Mesenteric fat pad (tissue), 1 donor: ENCODE measurements around the gene LEP. TPM values are rescaled to one million over a fixed set of nuclear protein-coding genes. Genes with fewer than 3 reads are reported as not detected.
"Not testable (repeated sequence)": the region's sequence is repeated elsewhere in the genome, so short reads cannot be mapped to it uniquely, and the experiment has no call there.

ENCODE experiments used
- DNase-seq: peaks from one replicate; pipeline ENCODE4 v3.0.0-alpha.2; 2020; ENCODE audit warnings: low spot score
- total RNA-seq: library from RNA; stranded (reverse); fragmentation: NEBNext Ultra II Directional; extraction: Animal tissue kit (Norgen Biotek cat#: 25700); gene quantifications from one replicate; pipeline ENCODE4 v1.2.1, GENCODE V29; 2021
- donor health status: DM: yes; HTN: yes; CAD: no.

The LEP gene
- total RNA-seq, 1 donor from 2014 or later, result 784 TPM

GRCh38 chr7:128271471-128271941 lies 30.4 kb downstream of the LEP start:
- peak; percentile 87 for DNase-seq

DNA sequence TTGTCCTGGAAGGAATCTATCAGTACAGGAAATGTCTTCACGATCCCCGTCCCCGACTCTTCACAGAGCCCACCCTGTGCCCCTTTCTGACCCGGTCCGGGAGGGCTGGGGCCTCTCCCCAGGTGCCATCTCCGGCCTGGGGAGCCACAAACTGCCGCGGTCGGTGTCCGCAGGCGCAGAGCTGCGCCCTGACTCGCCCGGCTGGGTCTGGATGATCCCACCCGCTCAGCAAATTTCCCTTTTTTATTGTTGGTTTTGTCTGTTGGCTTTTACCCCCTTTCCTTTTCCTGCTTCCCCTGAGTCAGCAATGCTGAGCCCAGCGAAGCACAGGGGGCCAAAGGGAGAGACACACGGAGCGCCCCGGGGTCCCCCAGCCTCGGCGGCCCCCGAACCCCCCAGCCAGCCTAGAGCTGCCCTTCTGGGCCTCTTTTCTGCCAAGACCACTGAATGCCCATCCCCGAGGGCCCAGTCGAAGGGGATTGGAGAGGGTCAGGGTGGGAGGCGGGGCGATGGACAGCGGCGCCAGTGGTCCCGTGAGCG lies 30.9 kb downstream of the LEP start:
- peak; percentile 80 for DNase-seq

GRCh38 chr7:128274246-128274883 lies 33.3 kb downstream of the LEP start:
- DNase-seq, result peak; percentile 68

GRCh38 chr7:128274884-128275603 lies 34.0 kb downstream of the LEP start:
- DNase-seq, result no peak

GRCh38 chr7:128275681-128276080 lies 34.6 kb downstream of the LEP start:
- DNase-seq, result peak; percentile 72

DNA sequence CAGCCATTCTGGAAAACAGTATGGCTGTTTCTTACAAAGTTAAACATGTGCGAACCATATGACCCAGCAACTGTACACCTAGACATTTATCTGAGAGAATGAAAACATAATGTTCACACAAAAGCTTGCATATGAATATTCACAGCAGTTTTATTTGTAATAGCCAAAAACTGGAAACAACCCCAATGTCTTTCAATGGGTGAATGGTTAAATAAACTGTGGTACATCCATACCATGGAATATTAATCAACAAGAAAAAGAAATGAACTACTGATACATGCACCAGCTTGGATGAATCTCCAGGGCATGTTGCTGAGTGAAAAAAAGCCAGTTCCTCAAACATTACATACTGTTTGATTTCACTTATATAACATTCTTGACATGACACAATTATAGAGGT lies 37.3 kb downstream of the LEP start:
- DNase-seq, result no peak

GRCh38 chr7:128279124-128279713 lies 38.1 kb downstream of the LEP start:
- DNase-seq, result no peak

GRCh38 chr7:128280451-128280850 lies 39.4 kb downstream of the LEP start:
- not testable (repeated sequence) for DNase-seq

- DNase-seq, result peak; percentile 53
These were observed 40.7 kb downstream of the LEP start for GRCh38 chr7:128281605-128282380.

DNA sequence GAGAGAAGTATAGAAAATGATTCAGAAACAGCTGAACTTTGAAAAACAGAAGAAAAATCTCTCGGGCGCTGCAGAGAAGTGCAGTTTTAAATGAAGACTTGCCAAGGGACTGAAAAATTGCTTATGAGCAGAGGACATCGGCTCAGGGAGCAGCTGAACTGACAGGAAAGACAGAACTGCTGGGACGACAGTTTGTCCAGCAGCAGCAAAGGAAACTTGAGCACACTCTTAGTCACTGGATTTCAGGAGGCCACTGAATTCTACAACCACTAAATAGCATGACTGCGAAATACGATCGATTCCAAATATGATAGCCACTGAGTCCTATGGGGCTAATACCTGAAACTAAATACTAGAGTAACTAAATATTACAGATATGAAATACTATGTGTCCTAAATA lies 43.0 kb downstream of the LEP start:
- DNase-seq, result no peak

GRCh38 chr7:128287556-128287955 lies 46.5 kb downstream of the LEP start:
- DNase-seq, result no peak

GRCh38 chr7:128298004-128298403 lies 56.9 kb downstream of the LEP start:
- DNase-seq, result not testable (repeated sequence)

DNA sequence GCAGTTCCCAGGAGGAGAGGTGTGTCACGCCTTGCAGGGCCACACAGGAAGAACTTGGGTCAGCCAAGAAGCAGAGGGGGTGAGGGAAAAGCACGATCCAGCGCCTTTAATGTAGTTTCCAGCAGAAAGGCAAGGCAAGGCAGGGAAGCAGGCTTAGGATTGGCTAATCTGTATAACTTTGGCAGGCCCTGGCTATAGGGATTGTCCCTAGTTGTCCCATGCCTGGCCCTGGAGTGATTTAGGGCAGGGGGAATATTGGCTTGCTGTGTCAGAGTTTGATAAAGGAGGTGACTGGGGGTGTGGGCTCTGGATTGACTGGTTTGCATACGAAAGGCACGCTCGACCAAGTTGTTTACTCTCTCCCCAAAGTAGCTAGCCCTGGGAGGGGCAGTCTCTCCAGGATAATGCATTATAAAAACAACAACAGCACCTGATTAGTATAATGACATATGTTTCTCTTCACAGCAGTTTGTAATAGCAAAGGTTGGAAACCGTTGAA lies 58.1 kb downstream of the LEP start:
- no peak for DNase-seq

DNA sequence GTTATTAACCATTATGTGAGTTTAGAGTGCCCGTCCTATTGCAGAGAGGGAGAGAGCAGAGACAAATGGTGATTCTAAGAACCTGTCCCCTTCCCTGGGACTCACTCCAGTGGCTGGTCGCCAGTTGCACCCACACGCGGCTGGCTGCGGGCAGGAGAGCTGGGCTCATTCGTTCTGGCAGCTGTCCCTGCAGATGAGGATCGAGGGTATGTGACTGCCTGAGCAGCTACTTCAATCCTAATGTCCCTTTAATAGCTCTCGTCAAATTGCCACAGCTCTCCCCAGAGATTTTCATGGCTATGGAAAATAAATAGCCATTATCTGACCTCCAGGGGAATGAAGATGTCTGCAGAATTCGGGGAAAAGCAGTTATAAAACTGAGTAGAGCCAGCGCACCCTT lies 61.1 kb downstream of the LEP start:
- no peak for DNase-seq

DNA sequence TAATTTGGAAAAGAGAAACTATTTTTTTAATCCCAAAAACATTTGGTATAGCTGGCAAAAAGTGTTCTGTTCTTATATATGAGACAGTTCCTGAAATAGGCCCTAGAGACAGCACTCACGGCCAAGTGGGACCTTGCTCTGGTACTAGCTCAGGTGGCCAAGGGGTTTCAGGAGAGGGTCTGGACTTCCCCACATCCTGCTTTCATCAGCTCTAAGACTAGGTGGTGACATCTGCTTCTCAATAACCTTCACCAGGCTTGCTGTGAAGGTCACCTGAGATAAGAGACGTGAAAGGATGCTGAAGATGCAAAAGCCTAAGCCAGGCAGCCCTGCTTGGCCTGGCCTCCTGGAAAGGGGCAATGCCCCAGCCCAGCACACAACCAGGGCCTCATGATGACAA lies 62.1 kb downstream of the LEP start:
- DNase-seq, result no peak

DNA sequence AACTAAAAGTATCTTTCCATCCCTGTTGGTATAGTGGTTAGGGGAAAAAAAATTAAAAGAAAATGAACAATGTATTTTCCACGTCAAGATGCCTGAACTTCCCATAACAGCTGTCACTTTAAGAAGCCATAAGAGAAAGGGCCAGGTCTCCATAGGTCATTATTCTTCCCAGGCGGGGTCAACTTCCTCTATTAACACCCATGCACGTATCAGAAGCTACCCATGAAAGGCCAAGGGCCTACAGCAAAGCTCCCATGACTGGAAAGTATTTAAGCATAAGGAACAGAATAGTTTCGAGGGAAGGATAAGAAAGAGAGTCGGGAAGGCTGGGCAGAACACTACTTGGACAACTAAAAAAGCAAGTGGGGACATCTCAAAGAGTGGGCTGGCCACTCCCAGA lies 62.6 kb downstream of the LEP start:
- DNase-seq, result no peak

DNA sequence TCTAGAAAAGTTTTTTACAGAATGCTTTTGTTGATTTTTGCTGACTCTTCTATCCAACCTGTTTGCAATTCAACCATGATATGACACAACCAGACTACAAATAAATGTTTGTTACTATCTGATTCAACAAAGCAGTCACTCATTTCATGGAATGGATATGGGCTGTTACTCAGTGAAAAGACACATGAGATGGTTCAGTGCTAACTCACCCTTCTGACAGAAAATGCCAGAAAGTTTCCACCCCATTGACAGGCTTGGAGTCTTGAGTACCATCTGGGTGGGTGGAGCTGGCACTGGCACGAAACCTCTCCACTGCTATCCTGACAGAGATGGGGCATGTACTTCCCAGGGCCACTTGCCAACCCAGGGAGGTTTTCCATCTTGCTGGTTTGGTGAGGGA lies 63.1 kb downstream of the LEP start:
- no peak for DNase-seq

DNA sequence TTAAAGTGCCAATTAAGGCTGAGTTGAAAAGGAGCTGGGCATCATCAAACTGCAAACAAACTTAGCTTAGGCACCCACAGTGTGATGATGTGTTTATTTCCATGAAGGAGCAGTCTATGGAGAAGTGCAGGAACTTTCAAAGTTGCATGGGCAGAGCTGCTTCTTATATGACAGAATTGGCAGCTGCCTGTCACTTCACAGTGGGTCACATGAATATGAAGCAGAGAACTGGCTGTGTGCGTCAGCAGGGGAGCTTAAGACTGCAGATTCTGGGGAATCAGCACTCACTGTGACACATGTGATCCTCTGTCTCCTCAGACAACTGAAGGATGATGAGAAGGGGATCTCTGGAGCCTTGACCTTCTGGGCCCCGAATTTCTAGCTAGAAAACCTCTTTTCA lies 66.0 kb downstream of the LEP start:
- no peak for DNase-seq
